Stimulated activated CD8-positive, alpha-beta memory T cell treated with anti-CD3 and anti-CD28 coated beads, Interleukin-12 subunit alpha, Interleukin-12 subunit beta, amount 100 ng/mL, for 4 hours (primary cell): ENCODE results near the gene SMIM41.

ENCODE experiments used
- DNase-seq: peaks from one replicate; pipeline ENCODE4 v3.0.0-alpha.2; 2020; ENCODE audit warnings: low read depth

Gene SMIM41

GRCh38 chr12:52063082-52063924 is 16.2 kb upstream of the SMIM41 start:
- no peak for DNase-seq

- DNase-seq: no peak
These were observed 15.4 kb upstream of the SMIM41 start for GRCh38 chr12:52063981-52064649.

GRCh38 chr12:52066346-52067080 is 13.0 kb upstream of the SMIM41 start:
- no peak for DNase-seq

- DNase-seq: no peak
These were observed 12.5 kb upstream of the SMIM41 start for GRCh38 chr12:52067081-52067374.

- peak; percentile 78 for DNase-seq
These were observed 9.9 kb upstream of the SMIM41 start, which contains the start of gene ATG101 for GRCh38 chr12:52069327-52070184. Gene ATG101, plus strand, starts transcription at chr12:52069978. Its CDS starts 3,673 bp downstream, at chr12:52073651.

GRCh38 chr12:52070185-52070925 is 9.1 kb upstream of the SMIM41 start:
- no peak for DNase-seq

GRCh38 chr12:52073531-52074381 is 5.7 kb upstream of the SMIM41 start:
- no peak for DNase-seq

GRCh38 chr12:52074971-52075724 is 4.4 kb upstream of the SMIM41 start:
- DNase-seq: no peak

GRCh38 chr12:52076811-52077210 is 2.7 kb upstream of the SMIM41 start:
- no peak for DNase-seq

- DNase-seq: no peak
These were observed 1.2 kb upstream of the SMIM41 start for GRCh38 chr12:52078276-52078675.

- DNase-seq: no peak
These were observed 1.1 kb downstream of the SMIM41 start for GRCh38 chr12:52080403-52081251.

GRCh38 chr12:52081263-52081733 is 1.8 kb downstream of the SMIM41 start:
- no peak for DNase-seq

- DNase-seq: no peak
These were observed 2.6 kb downstream of the SMIM41 start for GRCh38 chr12:52082026-52082668.

GRCh38 chr12:52082669-52082987 is 3.1 kb downstream of the SMIM41 start:
- no peak for DNase-seq

- peak; percentile 58 for DNase-seq
These were observed 3.6 kb downstream of the SMIM41 start for GRCh38 chr12:52082988-52083637.

GRCh38 chr12:52083638-52083996 is 4.1 kb downstream of the SMIM41 start:
- DNase-seq: no peak

- DNase-seq: no peak
These were observed 5.2 kb downstream of the SMIM41 start for GRCh38 chr12:52084491-52085231.
